SHP77 treated with DMSO at 0.1 percent for 48 hours (cell line): Measurements from ENCODE around the gene PPM1L.
A peak's percentile ranks its signal among the peaks of the same experiment; 100 is the strongest.
"Not testable (repeated sequence)": the region's sequence is repeated elsewhere in the genome, so short reads cannot be mapped to it uniquely, and the experiment has no call there.

Source experiments
- DNase-seq: peaks from one replicate; lab custom pipeline; 2025; lab: John Stamatoyannopoulos, UW

Gene PPM1L

DNA sequence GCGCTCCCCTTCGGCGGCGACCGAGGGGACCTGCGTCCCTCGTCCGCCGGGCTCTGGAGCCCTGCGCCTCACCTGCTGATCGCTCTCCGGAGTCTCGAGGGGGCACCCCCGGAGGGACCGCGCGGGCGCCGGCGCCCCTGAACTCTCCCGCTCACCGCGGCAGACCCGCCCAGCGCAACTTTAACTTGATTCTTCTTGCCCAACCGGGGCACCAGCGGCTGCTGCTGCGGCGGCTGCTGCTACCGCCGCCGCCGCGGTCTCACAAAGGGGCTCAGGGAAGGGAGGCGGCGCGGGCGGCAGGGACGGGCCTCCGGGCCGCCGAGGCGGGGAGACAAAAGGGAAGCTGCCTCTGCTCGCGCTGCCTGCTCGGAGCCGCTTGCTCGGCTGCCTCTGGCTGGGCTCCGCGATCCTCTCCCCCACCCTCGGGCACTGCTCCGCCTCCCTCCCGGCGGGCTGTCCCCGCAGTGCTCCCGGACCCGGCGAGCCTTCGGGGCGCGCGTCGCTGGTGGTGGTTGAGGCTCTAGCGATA is at the start of gene PPM1L:
TSS of gene PPM1L (plus strand) at position 456 of the 529 bp plus-strand sequence.
- no peak for DNase-seq

- no peak for DNase-seq
Measured at GRCh38 chr3:160707187-160707794, 48.7 kb upstream of the PPM1L start.

GRCh38 chr3:160709477-160710182 is 46.4 kb upstream of the PPM1L start:
- no peak for DNase-seq

DNA sequence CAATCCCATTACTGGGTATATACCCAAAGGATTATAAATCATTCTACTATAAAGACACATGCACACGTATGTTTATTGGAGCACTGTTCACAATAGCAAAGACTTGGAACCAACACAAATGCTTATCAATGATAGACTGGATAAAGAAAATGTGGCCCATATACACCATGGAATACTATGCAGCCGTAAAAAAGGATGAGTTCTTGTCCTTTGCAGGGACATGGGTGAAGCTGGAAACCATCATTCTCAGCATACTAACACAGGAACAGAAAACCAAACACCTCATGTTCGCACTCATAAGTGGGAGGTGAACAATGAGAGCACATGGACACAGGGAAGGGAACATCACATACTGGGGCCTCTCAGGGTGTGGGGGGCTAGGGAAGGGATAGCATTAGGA is 42.9 kb upstream of the PPM1L start:
- DNase-seq = not testable (repeated sequence)

DNA sequence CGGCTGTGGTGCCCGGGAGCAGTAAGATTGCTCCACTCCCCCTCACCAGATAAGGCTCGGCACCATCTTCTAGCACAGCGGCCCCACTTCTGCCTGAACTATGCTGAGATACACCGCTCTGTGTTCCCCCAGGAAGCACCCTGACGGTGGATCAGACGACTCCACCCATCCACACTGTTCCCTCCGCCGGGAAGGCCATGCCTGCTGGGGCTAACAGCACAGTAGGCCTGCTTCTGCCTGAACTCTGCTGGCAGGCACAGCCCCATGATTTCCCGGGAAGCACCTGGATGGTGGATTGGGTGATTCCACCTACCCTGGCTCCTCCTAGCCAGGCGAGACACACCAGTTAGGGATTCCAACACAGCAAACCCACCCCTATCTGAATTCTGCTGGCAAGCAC is 36.3 kb upstream of the PPM1L start:
- no peak for DNase-seq

- no peak for DNase-seq
Measured at GRCh38 chr3:160720123-160720746, 35.8 kb upstream of the PPM1L start.

DNA sequence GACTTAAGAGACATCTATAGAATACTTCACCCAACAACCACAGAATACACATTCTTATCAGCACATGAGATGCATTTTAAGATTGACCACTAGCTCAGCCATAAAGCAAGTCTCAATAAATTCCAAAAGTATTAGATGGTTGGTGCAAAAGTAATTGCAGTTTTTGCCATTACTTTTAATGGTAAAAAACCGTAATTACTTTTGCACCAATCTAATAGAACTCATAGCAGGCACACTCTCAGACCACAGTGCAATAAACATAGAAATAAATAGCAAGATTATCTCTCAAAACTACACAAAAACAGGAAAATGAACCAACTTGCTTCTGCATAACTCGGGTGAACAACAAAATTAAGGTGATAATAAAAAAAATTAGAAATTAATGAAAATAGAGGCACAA is 33.7 kb upstream of the PPM1L start:
- no peak for DNase-seq

DNA sequence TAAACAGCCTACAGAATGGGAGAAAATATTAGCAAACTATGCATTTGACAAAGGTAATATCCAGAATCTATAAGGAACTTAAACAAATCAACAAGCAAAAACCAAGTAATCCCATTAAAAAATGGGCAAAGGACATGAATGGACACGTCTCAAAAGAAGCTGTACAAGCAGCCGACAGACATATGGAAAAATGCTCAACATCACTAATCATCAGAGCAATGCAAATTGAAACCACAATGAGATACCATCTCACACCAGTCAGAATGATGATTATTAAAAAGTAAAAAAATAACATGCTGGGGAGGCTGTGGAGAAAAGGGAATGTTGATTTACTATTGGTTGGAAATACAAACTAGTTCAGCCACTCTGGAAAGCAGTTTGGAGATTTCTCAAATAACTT is 30.7 kb upstream of the PPM1L start:
- no peak for DNase-seq

- peak; percentile 82 for DNase-seq
Measured at GRCh38 chr3:160735826-160736225, 20.2 kb upstream of the PPM1L start.

GRCh38 chr3:160738048-160738447 is 18.0 kb upstream of the PPM1L start:
- no peak for DNase-seq

- no peak for DNase-seq
Measured at GRCh38 chr3:160739079-160739478, 17.0 kb upstream of the PPM1L start.

DNA sequence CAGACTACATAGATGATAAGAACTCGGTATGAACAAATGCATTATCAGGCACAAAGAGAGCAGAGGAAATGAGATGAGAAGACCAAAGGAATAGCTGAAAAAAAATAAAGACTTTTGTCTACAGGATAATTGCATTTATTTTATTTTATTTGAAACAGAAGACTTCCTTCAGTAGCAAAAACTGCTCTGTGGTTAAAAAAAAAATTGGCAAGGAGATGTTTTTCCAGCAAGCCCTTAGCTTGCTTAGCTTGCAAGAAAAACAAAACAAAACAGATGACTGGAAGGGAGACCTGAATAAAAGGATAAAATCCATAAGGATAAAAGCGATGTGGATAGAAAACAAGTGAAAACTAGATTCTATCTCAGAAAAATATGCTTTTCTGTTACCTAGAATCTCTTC is 9.1 kb upstream of the PPM1L start:
- DNase-seq = no peak

DNA sequence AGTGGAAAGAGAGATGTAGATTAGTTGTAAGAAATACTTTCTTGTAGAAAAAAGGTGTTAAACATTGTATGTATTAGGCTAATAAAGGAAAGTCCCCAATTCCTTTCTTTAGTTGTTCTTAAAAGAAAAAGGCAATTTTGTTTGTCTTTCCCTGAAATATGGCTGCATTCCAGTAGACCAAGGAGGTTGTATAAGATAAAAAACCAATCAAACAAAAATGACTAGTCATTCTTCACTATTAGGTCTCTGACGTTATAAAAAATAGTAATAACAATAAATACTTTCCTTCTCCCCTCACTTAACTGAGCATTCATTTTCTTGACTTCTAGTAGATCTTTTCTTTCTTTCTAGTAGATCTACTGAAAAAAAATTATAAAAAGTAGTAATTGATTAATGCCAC is 8.6 kb upstream of the PPM1L start:
- no peak for DNase-seq

- DNase-seq = no peak
Measured at GRCh38 chr3:160748231-160748630, 7.8 kb upstream of the PPM1L start.

- DNase-seq = no peak
Measured at GRCh38 chr3:160748787-160749186, 7.2 kb upstream of the PPM1L start.

DNA sequence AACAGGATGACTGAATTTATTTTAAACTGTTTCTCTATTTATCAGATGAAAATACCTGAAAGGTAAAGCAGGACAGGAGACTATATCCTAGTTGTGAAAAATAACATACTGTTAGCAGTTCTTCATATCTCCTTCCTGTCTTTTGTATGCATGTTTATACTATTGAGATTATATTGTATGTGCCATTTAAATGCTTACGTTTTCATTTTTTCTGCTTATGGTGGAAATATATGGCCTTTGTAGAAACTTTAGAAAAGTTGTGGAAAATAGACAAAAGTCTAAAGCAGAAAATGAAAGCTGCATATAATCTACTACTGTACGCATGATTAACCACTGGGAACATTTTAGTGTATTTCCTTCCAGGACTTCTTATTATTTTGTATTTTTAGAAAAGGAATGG is 2.1 kb upstream of the PPM1L start:
- no peak for DNase-seq

GRCh38 chr3:160754371-160754854 is 1.6 kb upstream of the PPM1L start:
- no peak for DNase-seq

DNA sequence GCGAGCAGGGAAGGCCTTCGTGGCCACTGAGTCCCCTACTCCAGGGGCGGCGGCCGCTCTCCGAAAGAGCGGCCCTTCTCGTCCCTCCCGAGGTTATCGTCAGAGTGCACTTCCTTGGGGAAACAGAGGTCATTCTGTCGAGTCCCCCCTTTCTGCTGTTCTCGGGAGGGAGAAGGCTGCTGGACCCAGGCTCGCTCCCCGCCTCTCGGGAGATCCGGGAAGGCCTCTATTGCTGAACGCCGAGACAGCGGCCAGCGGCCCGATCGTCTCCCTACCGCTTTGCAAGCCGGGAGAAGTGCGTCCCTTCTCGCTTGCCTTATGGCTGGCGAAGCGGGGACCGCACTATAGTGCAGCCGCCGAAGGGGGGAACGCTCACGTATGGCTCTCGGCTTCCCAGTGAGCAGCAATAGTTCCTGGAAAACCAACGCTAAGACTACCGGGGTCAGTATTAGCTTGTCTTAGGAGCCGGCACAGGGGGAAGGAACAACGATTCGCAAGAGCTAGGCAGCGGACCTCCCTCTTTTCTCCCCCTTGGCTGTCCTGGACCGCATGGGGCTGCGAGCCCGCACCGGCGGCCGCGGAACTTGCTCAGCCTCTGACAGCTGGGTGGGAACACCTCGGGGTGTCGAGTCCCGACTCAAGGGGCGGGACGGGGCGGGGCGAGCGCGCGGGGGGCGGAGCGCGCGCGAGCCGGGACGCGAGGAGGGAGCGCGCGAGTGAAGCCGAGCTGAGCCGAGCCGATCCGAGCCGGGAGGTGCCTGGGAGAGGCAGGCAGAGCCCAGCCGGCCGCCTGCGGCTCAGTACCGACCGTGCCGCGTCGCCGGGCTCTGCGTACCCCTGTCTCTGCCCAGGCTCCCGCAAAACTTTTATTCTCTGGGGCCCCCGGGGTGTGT is 930 bp upstream of the PPM1L start:
- peak; percentile 75 for DNase-seq

DNA sequence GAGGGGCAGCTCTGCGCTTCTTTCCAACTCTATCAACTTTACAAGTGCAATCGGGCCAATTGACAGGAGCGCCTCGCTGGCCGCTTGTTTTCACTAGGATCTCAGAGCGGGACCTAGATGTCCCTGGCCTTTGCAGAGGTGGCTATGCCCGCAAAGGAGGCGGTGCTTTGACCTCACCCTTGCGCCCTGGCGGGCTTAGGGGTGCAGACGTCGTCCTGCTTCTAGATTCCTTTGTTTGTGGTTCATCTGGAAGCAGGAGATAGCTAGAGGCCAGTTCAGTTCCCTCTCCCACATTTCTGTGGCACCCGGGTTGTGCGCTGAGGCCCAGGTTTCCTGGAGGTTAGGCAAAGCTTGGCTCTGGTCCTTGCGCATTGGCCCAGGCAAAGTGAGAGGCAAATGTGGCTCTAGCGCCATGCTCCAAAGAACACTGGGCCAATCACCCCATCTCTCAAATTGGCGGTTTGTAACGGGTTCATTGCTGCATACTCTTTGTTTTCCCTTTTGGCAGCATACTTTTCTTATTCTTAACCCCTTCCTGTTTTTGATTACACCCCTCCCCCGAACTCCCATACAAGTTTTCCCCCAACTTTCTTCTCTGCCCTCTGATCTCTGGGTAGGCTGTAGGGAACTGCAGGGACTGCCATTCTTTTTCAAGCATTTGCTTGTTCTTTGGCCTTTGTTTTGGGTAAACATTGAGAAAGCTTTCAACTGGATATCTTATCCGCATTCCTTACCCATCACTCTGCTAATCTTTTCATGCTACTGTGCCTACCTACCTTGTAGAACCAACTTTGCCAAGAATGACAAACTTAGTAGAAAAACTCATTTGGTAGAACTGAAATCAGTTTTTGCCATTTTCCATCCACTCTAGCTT is 1.4 kb downstream of the PPM1L start:
- DNase-seq = no peak

GRCh38 chr3:160758929-160759577 is 3.0 kb downstream of the PPM1L start:
- DNase-seq = no peak

- no peak for DNase-seq
Measured at GRCh38 chr3:160763073-160763472, 7.0 kb downstream of the PPM1L start.
